ENCODE data around the gene KRTAP5-8. TPM values are rescaled to one million over a fixed set of nuclear protein-coding genes. Genes with fewer than 3 reads are reported as not detected.
"Not testable (repeated sequence)": the region's sequence is repeated elsewhere in the genome, so short reads cannot be mapped to it uniquely, and the experiment has no call there.

Gene KRTAP5-8
- polyA plus RNA-seq, 1 donor from 2014 or later, result not detected

GRCh38 chr11:71566626-71567599 lies 29.1 kb downstream of the KRTAP5-8 start:
- not testable (repeated sequence) for H3K27ac Mint-ChIP-seq, H3K9me3 Mint-ChIP-seq, H3K4me3 Mint-ChIP-seq, H3K36me3 Mint-ChIP-seq, H3K4me1 Mint-ChIP-seq
- H3K27me3 Mint-ChIP-seq, result peaks cover 14% of the 10 kb centered on the region

DNA sequence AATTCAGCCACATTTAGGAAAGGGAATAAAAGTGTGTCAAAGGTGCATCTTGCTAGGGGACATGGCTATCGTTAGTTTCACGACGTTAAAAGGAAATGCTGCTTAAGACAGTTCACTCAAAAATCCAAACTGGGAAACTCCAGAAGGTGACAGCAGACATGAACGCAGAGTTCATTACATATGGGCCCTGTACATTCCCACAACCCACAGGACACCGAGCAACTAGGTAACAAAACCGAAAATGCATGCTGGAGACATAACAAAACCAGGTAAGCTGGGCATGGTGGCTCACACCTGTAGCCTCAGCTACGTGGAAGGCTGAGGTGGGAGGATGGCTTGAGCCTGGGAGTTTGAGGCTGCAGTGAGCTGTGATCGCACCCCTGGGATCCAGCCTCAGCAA lies 29.8 kb downstream of the KRTAP5-8 start:
- H3K4me3 Mint-ChIP-seq, H3K4me1 Mint-ChIP-seq, H3K9me3 Mint-ChIP-seq, H3K36me3 Mint-ChIP-seq, H3K27ac Mint-ChIP-seq: not testable (repeated sequence)
- H3K27me3 Mint-ChIP-seq, result peaks cover 15% of the 10 kb centered on the region

DNA sequence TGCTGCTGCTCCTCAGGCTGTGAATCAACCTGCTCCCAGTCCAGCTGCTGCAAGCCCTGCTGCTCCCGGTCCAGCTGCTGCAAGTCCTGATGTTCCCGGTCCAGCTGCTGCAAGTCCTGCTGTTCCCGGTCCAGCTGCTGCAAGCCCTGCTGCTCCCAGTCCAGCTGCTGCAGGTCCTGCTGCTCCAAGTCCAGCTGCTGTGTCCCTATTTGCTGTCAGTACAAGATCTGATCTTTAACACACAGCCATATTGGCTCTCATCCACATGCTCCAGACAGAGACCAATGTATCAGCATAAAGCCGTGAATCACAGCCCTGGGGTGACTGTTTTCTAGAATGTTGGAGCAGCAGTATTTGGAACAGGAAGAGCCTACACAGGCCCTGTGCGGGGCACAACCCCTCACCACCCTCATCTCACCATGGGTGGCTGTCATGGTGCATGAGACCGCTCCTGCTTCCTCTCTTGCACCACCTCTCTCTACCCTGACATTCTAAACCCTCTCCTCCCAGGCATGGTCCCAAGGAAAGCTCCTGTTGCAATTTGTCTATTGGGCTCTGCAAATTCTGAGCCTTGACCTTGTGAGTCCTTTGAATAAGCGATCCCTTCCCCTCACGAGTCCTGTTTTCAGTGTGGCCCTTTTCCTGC lies 31.0 kb downstream of the KRTAP5-8 start:
- Mint-ChIP-seq H3K4me3 (no peak overlapping the region), H3K27ac (peak overlapping the region in 1 of 3 donors; percentile 16), H3K9me3 (peaks cover 0 to 3% (median 2%) of the 10 kb centered on the region in 3 donors), H3K27me3 (peaks cover 15% of the 10 kb centered on the region), H3K36me3 (no peaks in the 10 kb centered on the region), H3K4me1 (peaks cover 0 to 2% (median 0%) of the 10 kb centered on the region in 3 donors)

DNA sequence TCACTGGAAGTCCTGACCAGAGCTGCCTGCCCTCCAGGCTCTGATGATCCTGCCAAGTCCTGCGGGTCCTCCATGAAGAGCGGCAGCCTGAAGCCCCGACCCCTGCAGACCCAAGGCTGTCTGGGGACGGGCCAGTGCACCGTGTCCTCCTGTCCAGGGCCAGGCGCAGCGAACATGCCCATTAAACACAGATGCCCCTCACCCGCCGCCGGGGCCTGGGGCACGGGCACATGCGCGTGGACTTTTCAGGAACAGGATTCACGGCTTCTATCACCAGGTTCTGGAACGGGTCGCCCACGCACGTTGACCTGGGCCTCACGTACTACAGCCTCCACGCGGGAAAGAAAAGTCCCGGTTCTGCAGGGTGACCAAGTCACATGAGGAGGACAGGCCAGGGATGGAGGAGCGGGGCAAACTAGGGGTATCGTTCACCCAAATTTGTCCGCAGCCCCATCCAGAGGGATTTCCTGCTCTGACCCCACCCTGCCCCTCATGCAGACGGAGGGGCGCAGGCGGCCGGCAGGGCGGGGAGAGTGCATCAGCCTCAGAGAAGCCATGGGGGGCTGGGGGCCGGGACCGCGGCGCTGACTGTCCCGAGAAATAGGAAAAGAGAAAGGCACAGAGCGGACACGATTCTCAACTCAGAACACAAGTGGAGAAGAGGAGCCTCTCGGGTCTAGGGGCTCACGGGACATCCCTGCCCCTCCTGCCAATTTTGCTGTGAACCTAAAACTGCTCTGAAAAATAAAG lies 33.5 kb downstream of the KRTAP5-8 start:
- not testable (repeated sequence) for H3K36me3 Mint-ChIP-seq

GRCh38 chr11:71572811-71573210 lies 35.0 kb downstream of the KRTAP5-8 start:
- Mint-ChIP-seq H3K4me1 (peaks cover 0 to 4% (median 2%) of the 10 kb centered on the region in 3 donors), H3K4me3 (no peak overlapping the region), H3K27ac (no peak overlapping the region), H3K36me3 (peaks cover 2% of the 10 kb centered on the region), H3K27me3 (peaks cover 8% of the 10 kb centered on the region), H3K9me3 (peaks cover 0 to 3% (median 0%) of the 10 kb centered on the region in 3 donors)

More for the DNA sequence above, 33.5 kb downstream of the KRTAP5-8 start:
- not testable (repeated sequence) for H3K9me3 Mint-ChIP-seq, H3K27ac Mint-ChIP-seq, H3K4me3 Mint-ChIP-seq, H3K4me1 Mint-ChIP-seq, H3K27me3 Mint-ChIP-seq

DNA sequence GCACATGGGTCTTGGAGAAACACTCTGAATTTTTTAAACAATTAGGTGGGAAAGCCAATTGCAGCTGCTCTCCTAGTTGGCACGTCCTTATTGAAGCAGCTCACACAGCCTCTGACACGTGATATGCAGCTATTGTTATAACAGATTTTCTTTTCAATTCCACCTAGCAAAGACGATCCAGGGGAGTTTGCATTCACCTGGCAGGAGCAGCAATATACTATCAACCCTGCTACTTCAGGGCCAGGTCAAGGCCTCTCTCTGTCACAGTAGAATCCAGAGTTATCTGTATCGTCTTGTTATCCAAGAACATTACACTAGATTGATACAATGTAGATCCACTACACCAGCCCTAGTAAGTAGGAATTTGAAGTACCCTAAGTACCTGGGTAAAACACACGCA lies 36.6 kb downstream of the KRTAP5-8 start:
- Mint-ChIP-seq H3K9me3 (peaks cover 0 to 3% (median 0%) of the 10 kb centered on the region in 3 donors), H3K27ac (no peak overlapping the region), H3K4me3 (no peak overlapping the region), H3K4me1 (peaks cover 0 to 4% (median 2%) of the 10 kb centered on the region in 3 donors), H3K27me3 (peaks cover 8% of the 10 kb centered on the region), H3K36me3 (peaks cover 2% of the 10 kb centered on the region)

- H3K9me3 Mint-ChIP-seq, result no peaks in the 10 kb centered on the region
- no peak overlapping the region for H3K4me3 Mint-ChIP-seq
- H3K4me1 Mint-ChIP-seq, result peaks cover 0 to 7% (median 4%) of the 10 kb centered on the region in 3 donors
- peaks cover 9% of the 10 kb centered on the region for H3K27me3 Mint-ChIP-seq
- H3K27ac Mint-ChIP-seq, result no peak overlapping the region
- H3K36me3 Mint-ChIP-seq, result peaks cover 2% of the 10 kb centered on the region
These were observed 38.0 kb downstream of the KRTAP5-8 start for GRCh38 chr11:71575723-71576424.

GRCh38 chr11:71576688-71577465 lies 39.1 kb downstream of the KRTAP5-8 start:
- H3K9me3 Mint-ChIP-seq, H3K4me1 Mint-ChIP-seq, H3K27ac Mint-ChIP-seq, H3K4me3 Mint-ChIP-seq, H3K36me3 Mint-ChIP-seq: not testable (repeated sequence)
- peaks cover 14% of the 10 kb centered on the region for H3K27me3 Mint-ChIP-seq

DNA sequence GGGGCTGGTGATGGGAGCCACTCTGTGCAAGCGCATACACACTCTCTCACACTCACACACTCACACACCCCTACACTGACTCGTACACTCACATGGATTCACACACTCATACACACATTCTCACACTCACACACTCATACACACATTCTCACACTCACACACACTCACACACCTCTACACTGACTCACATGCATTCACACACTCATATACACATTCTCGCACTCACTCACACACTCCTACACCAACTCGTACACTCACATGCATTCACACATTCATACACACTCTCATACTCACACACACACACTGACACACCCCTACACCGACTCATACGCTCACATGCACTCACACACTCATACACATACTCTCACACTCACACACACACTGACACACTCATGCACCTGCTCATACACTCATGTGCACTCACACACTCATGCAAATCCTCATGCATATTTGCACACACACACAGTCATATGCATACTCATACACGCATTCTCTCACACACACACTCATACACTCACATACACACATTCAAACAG lies 39.7 kb downstream of the KRTAP5-8 start:
- H3K27me3 Mint-ChIP-seq, result peaks cover 17% of the 10 kb centered on the region
- no peak overlapping the region for H3K27ac Mint-ChIP-seq
- no peaks in the 10 kb centered on the region for H3K9me3 Mint-ChIP-seq
- H3K4me1 Mint-ChIP-seq, result peaks cover 0 to 7% (median 4%) of the 10 kb centered on the region in 3 donors
- no peak overlapping the region for H3K4me3 Mint-ChIP-seq
- peaks cover 3% of the 10 kb centered on the region for H3K36me3 Mint-ChIP-seq

DNA sequence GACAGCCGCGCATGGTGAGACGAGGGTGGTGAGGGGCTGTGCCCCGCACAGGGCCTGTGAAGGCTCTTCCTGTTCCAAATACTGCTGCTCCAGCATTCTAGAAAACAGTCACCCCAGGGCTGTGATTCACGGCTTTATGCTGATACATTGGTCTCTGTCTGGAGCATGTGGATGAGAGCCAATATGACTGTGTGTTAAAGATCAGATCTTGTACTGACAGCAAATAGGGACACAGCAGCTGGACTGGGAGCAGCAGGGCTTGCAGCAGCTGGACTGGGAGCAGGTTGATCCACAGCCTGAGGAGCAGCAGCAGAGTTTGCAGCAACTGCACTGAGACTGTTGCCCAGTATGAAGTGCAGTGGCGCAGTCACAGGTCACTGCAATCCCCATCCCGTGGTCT lies 41.7 kb downstream of the KRTAP5-8 start:
- H3K27ac Mint-ChIP-seq, H3K4me3 Mint-ChIP-seq, H3K4me1 Mint-ChIP-seq, H3K36me3 Mint-ChIP-seq, H3K9me3 Mint-ChIP-seq: not testable (repeated sequence)
- H3K27me3 Mint-ChIP-seq, result peaks cover 12% of the 10 kb centered on the region

- no peak overlapping the region for H3K27ac Mint-ChIP-seq
- no peaks in the 10 kb centered on the region for H3K9me3 Mint-ChIP-seq
- peaks cover 14% of the 10 kb centered on the region for H3K27me3 Mint-ChIP-seq
- peaks cover 0 to 7% (median 4%) of the 10 kb centered on the region in 3 donors for H3K4me1 Mint-ChIP-seq
- H3K4me3 Mint-ChIP-seq, result no peak overlapping the region
- H3K36me3 Mint-ChIP-seq, result peaks cover 3% of the 10 kb centered on the region
These were observed 42.5 kb downstream of the KRTAP5-8 start for GRCh38 chr11:71580057-71581003.

GRCh38 chr11:71581826-71582225 lies 44.0 kb downstream of the KRTAP5-8 start:
- H3K27ac Mint-ChIP-seq, result no peak overlapping the region
- H3K4me3 Mint-ChIP-seq, result no peak overlapping the region
- H3K4me1 Mint-ChIP-seq, result peaks cover 0 to 5% (median 2%) of the 10 kb centered on the region in 3 donors
- H3K36me3 Mint-ChIP-seq, result peaks cover 1% of the 10 kb centered on the region
- no peaks in the 10 kb centered on the region for H3K9me3 Mint-ChIP-seq
- peaks cover 14% of the 10 kb centered on the region for H3K27me3 Mint-ChIP-seq

Measured in IgD-negative memory B cell (primary cell).